Upper lobe of left lung (tissue), 6 donors: ENCODE data around the gene RBBP8NL. TPM values are rescaled to one million over a fixed set of nuclear protein-coding genes. Genes with fewer than 3 reads are reported as not detected.

Experiments used
- ATAC-seq, 2 donors: fragments of 200-7000 bp; cut with Tn5 transposase; one replicate each; pipeline ENCODE4 v1.9.1; 2022; ENCODE audit warnings: mild to moderate bottlenecking in 2 of 2, moderate library complexity in 2 of 2; ENCODE audit not compliant: low FRiP score in 2 of 2
- DNase-seq, 2 donors: peaks; one replicate each; pipeline ENCODE4 v3.0.0-alpha.2; 2019 to 2020
- H3K27ac ChIP-seq, 4 donors: fragments of 200-600 bp; sonication (generic); one replicate each; pipeline ENCODE4 v1.5.1; 2016 to 2019
- H3K27me3 ChIP-seq, 4 donors: fragments of 200-600 bp; sonication (generic); one replicate each; pipeline ENCODE4 v1.5.1; 2017 to 2019
- H3K36me3 ChIP-seq, 4 donors: fragments of 200-600 bp; sonication (generic); one replicate each; pipeline ENCODE4 v1.5.1; 2016 to 2019
- H3K4me1 ChIP-seq, 4 donors: fragments of 200-600 bp; sonication (generic); one replicate each; pipeline ENCODE4 v1.5.1; 2018 to 2019
- H3K4me3 ChIP-seq, 4 donors: fragments of 200-600 bp; sonication (generic); one replicate each; pipeline ENCODE4 v1.5.1; 2017 to 2019; ENCODE audit warnings: mild to moderate bottlenecking in 2 of 4, moderate library complexity in 1 of 4
- H3K9me3 ChIP-seq, 4 donors: fragments of 200-600 bp; sonication (generic); one replicate each; pipeline ENCODE4 v1.5.1; 2018 to 2019
- CTCF ChIP-seq, 6 experiments: fragments of 450-650 bp in 4 of 6; fragments of 200-600 bp in 2 of 6; sonication (generic) in 2 of 6; IDR thresholded peaks; one replicate each; pipeline ENCODE4 v1.5.1; 2016 to 2019; ENCODE audit warnings: antibody characterized with exemption in 6 of 6
- EP300 ChIP-seq, 4 donors: sonication (generic); formaldehyde crosslinking; IDR thresholded peaks; one replicate each; pipeline ENCODE4 v1.5.1; 2017; ENCODE audit warnings: antibody characterized with exemption in 4 of 4, control low read depth in 2 of 4
- POLR2A ChIP-seq, 4 donors: fragments of 450-650 bp; IDR thresholded peaks; one replicate each; pipeline ENCODE4 v1.5.1; 2016 to 2017; ENCODE audit warnings: antibody characterized with exemption in 4 of 4, mild to moderate bottlenecking in 2 of 4
- POLR2AphosphoS5 ChIP-seq, 2 donors: sonication (generic); formaldehyde crosslinking; IDR thresholded peaks; one replicate each; pipeline ENCODE4 v1.5.1; 2017; ENCODE audit warnings: antibody characterized with exemption in 2 of 2
- WGBS, 2 donors: methylation state at CpG; one replicate each; pipeline ENCODE4 v1.1.5; 2017 to 2018; 5-methylcytosine and 5-hydroxymethylcytosine counted together
- total RNA-seq, 6 donors: library from RNA; depleted of rRNA in 4 of 6; stranded (reverse); fragments of >200 nt in 4 of 6; gene quantifications; one replicate each; pipeline versions ENCODE4 v1.1.0 to v1.2.1, GENCODE V29; 2016 to 2021
- donor health status: DM: no; HTN: no; CAD: no; lungs with moderate emphysema.
- donor health status: DM: no; HTN: yes; CAD: no; lungs with severe emphysema.

Gene RBBP8NL
- total RNA-seq, 6 donors from 2014 or later, result 0.51 to 6.3 (median 1.9) TPM; not detected in 1

GRCh38 chr20:62451970-62452369 lies 24.6 kb upstream of the RBBP8NL start:
- no peak for ATAC-seq
- Histone ChIP-seq H3K4me1 (no peaks in the 10 kb centered on the region), H3K27ac (no peak overlapping the region), H3K9me3 (no peaks in the 10 kb centered on the region), H3K36me3 (no peaks in the 10 kb centered on the region), H3K27me3 (peaks cover 0 to 6% (median 2%) of the 10 kb centered on the region in 4 donors), H3K4me3 (no peak overlapping the region)
- WGBS, 2 donors, result 82 to 86% methylated on average over 3 of the region's 3 CpGs
- DNase-seq, result no peak
- TF ChIP-seq POLR2AphosphoS5 (IDR thresholded peaks at IDR 0.05) (no peak), CTCF (IDR thresholded peaks at IDR 0.05) (no peak), EP300 (IDR thresholded peaks at IDR 0.05) (no peak), POLR2A (IDR thresholded peaks at IDR 0.05) (no peak)

- Histone ChIP-seq H3K27me3 (peaks cover 0 to 11% (median 2%) of the 10 kb centered on the region in 4 donors), H3K36me3 (no peaks in the 10 kb centered on the region), H3K4me1 (no peaks in the 10 kb centered on the region), H3K4me3 (no peak overlapping the region), H3K27ac (no peak overlapping the region), H3K9me3 (no peaks in the 10 kb centered on the region)
- no peak for TF ChIP-seq POLR2AphosphoS5 (IDR thresholded peaks at IDR 0.05)
- TF ChIP-seq EP300 (IDR thresholded peaks at IDR 0.05), result no peak
- no peak for TF ChIP-seq POLR2A (IDR thresholded peaks at IDR 0.05)
- TF ChIP-seq CTCF (IDR thresholded peaks at IDR 0.05), result no peak
- ATAC-seq (no peak), DNase-seq (peak in 1 of 2 donors; percentile 64)
- WGBS, 2 donors, result 52 to 68% methylated on average over 4 to 5 of the region's 10 CpGs
Observed at GRCh38 chr20:62451156-62451767, 23.9 kb upstream of the RBBP8NL start.

GRCh38 chr20:62449951-62450691 lies 22.8 kb upstream of the RBBP8NL start:
- Histone ChIP-seq H3K36me3 (no peaks in the 10 kb centered on the region), H3K4me3 (no peak overlapping the region), H3K27ac (no peak overlapping the region), H3K27me3 (peaks cover 0 to 13% (median 0%) of the 10 kb centered on the region in 4 donors), H3K4me1 (no peaks in the 10 kb centered on the region), H3K9me3 (no peaks in the 10 kb centered on the region)
- ATAC-seq, result no peak
- 55 to 56% methylated on average over 8 to 24 of the region's 24 CpGs for WGBS, 2 donors
- DNase-seq, result peak in 1 of 2 donors; percentile 61
- TF ChIP-seq POLR2A (IDR thresholded peaks at IDR 0.05), result no peak
- no peak for TF ChIP-seq EP300 (IDR thresholded peaks at IDR 0.05)
- TF ChIP-seq POLR2AphosphoS5 (IDR thresholded peaks at IDR 0.05), result no peak
- TF ChIP-seq CTCF (IDR thresholded peaks at IDR 0.05), result no peak

- no peak overlapping the region for H3K4me3 ChIP-seq
- H3K27me3 ChIP-seq, result peaks cover 0 to 13% (median 0%) of the 10 kb centered on the region in 4 donors
- H3K9me3 ChIP-seq, result no peaks in the 10 kb centered on the region
- no peaks in the 10 kb centered on the region for H3K36me3 ChIP-seq
- WGBS, 2 donors, result 62 to 77% methylated on average over 7 to 12 of the region's 14 CpGs
- H3K4me1 ChIP-seq, result no peaks in the 10 kb centered on the region
- TF ChIP-seq EP300 (IDR thresholded peaks at IDR 0.05) (no peak), POLR2A (IDR thresholded peaks at IDR 0.05) (no peak), CTCF (IDR thresholded peaks at IDR 0.05) (no peak), POLR2AphosphoS5 (IDR thresholded peaks at IDR 0.05) (no peak)
- DNase-seq (peak in 1 of 2 donors; percentile 39), ATAC-seq (no peak)
- H3K27ac ChIP-seq, result no peak overlapping the region
Observed at GRCh38 chr20:62448788-62449187, 21.4 kb upstream of the RBBP8NL start.
